SK-N-SH (cell line): ENCODE data around the gene ESYT3. TPM values are rescaled to one million over a fixed set of nuclear protein-coding genes. Genes with fewer than 3 reads are reported as not detected.

ENCODE experiments used
- CTCF ChIA-PET: fragments of 300-600, 350-600 bp; formaldehyde crosslinking; extraction: SDS; loops from one replicate; lab custom pipeline; 2021; lab: Yijun Ruan, JAX
- POLR2A ChIA-PET: fragments of 350-600 bp; sonication (Branson Sonifier 250); formaldehyde crosslinking; extraction: SDS; loops from one replicate; lab custom pipeline; 2020; ENCODE audit warnings: antibody characterized with exemption, inconsistent platforms; lab: Yijun Ruan, JAX
- DNase-seq: peaks from one replicate; pipeline ENCODE4 v3.0.0; 2012
- H2AFZ ChIP-seq: fragments of 200-600 bp; sonication (generic); 2 replicates; pipeline ENCODE4 v1.8.1; 2016; ENCODE audit warnings: antibody characterized with exemption, mild to moderate bottlenecking, low read depth
- H3F3A ChIP-seq: fragments of 200-600 bp; sonication (generic); replicated peaks from 2 replicates; pipeline ENCODE3; 2016; ENCODE audit warnings: antibody characterized with exemption, mild to moderate bottlenecking; ENCODE audit not compliant: insufficient read depth
- H3K27ac ChIP-seq, 2 experiments: fragments of 200-500 bp in 1 of 2; fragments of 200-600 bp in 1 of 2; sonication (Bioruptor generic) in 1 of 2; sonication (generic), shearing (Covaris generic) in 1 of 2; 2 replicates each; pipeline versions ENCODE4 v1.5.1 to v1.6.1; 2014 to 2016; ENCODE audit warnings: low read depth in 2 of 2, inconsistent platforms in 1 of 2, low read length in 1 of 2, mild to moderate bottlenecking in 1 of 2, mixed read lengths in 1 of 2
- H3K27me3 ChIP-seq: fragments of 200-600 bp; sonication (generic), shearing (Covaris generic); 2 replicates; pipeline ENCODE4 v1.6.1; 2016; ENCODE audit warnings: mixed run types; ENCODE audit not compliant: insufficient read depth
- H3K36me3 ChIP-seq, 2 experiments: fragments of 200-500 bp in 1 of 2; fragments of 200-600 bp in 1 of 2; sonication (Bioruptor generic) in 1 of 2; sonication (generic) in 1 of 2; replicated peaks in 1 of 2; 2 replicates each; pipeline versions ENCODE3 to v1.5.1; 2014 to 2016; ENCODE audit warnings: low read length in 1 of 2, mild to moderate bottlenecking in 1 of 2; ENCODE audit not compliant: insufficient read depth in 2 of 2, control insufficient read depth in 1 of 2
- H3K4me1 ChIP-seq, 2 experiments: fragments of 200-500 bp in 1 of 2; fragments of 200-600 bp in 1 of 2; sonication (Bioruptor generic) in 1 of 2; sonication (generic), shearing (Covaris generic) in 1 of 2; 2 replicates each; pipeline versions ENCODE4 v1.5.1 to v1.6.1; 2014 to 2016; ENCODE audit warnings: low read depth in 1 of 2, low read length in 1 of 2, mixed run types in 1 of 2; ENCODE audit not compliant: insufficient read depth in 2 of 2, control insufficient read depth in 1 of 2
- H3K4me2 ChIP-seq: fragments of 200-600 bp; sonication (generic), shearing (Covaris generic); 2 replicates; pipeline ENCODE4 v1.6.1; 2017; ENCODE audit warnings: mixed run types
- H3K4me3 ChIP-seq, 2 experiments: fragments of 200-500 bp in 1 of 2; fragments of 200-600 bp in 1 of 2; sonication (Bioruptor generic) in 1 of 2; sonication (generic), shearing (Covaris generic) in 1 of 2; 2 replicates each; pipeline versions ENCODE4 v1.5.1 to v1.8.1; 2014 to 2016; ENCODE audit warnings: low read depth in 2 of 2, inconsistent platforms in 1 of 2, low read length in 1 of 2, mild to moderate bottlenecking in 1 of 2, mixed read lengths in 1 of 2, moderate library complexity in 1 of 2
- H3K79me2 ChIP-seq: fragments of 200-600 bp; sonication (generic); 2 replicates; pipeline ENCODE4 v1.8.1; 2017; ENCODE audit warnings: mild to moderate bottlenecking; ENCODE audit not compliant: insufficient read depth
- H3K9ac ChIP-seq: fragments of 200-600 bp; sonication (generic); 2 replicates; pipeline ENCODE4 v1.6.1; 2017; ENCODE audit warnings: mixed run types
- H3K9me2 ChIP-seq: fragments of 200-600 bp; sonication (generic); 2 replicates; pipeline ENCODE4 v1.6.1; 2017; ENCODE audit warnings: mixed run types
- H3K9me3 ChIP-seq: fragments of 200-600 bp; sonication (generic); 2 replicates; pipeline ENCODE4 v1.6.1; 2017; ENCODE audit warnings: mixed run types, mild to moderate bottlenecking, moderate library complexity
- H4K20me1 ChIP-seq: fragments of 200-600 bp; sonication (generic); 2 replicates; pipeline ENCODE4 v1.6.1; 2017; ENCODE audit warnings: mild to moderate bottlenecking, mixed run types; ENCODE audit not compliant: insufficient read depth
- EP300 ChIP-seq, 2 experiments: IDR thresholded peaks; 2 replicates each; pipeline versions ENCODE4 v1.4.0 to v1.6.1; 2012; ENCODE audit warnings: borderline replicate concordance in 1 of 2, low read depth in 1 of 2, low read length in 1 of 2
- FOXJ3 ChIP-seq: sonication (generic); formaldehyde crosslinking; IDR thresholded peaks from 2 replicates; pipeline ENCODE4 v1.5.1; 2020; ENCODE audit warnings: mild to moderate bottlenecking, missing genetic modification reagents
- JUND ChIP-seq: IDR thresholded peaks from 2 replicates; pipeline ENCODE4 v1.4.0; 2012
- MXI1 ChIP-seq: IDR thresholded peaks from 2 replicates; pipeline ENCODE4 v1.6.1; 2012; ENCODE audit warnings: mild to moderate bottlenecking, low read depth, low read length, improper control_type of control experiment
- NFIC ChIP-seq: IDR thresholded peaks from 2 replicates; pipeline ENCODE4 v1.4.0; 2012; ENCODE audit warnings: borderline replicate concordance
- RCOR1 ChIP-seq: fragments of 150-350 bp; IDR thresholded peaks from 2 replicates; pipeline ENCODE4 v1.6.1; 2017; ENCODE audit warnings: antibody characterized with exemption, low read length
- RFX5 ChIP-seq: IDR thresholded peaks from 2 replicates; pipeline ENCODE4 v1.6.1; 2012; ENCODE audit warnings: mild to moderate bottlenecking, improper control_type of control experiment, low read length
- TEAD4 ChIP-seq: IDR thresholded peaks from 2 replicates; pipeline ENCODE4 v1.4.0; 2012; ENCODE audit warnings: mild to moderate bottlenecking, borderline replicate concordance; ENCODE audit not compliant: insufficient read depth
- WGBS: methylation state at CpG from one replicate; pipeline ENCODE4 v1.1.6; 2017; ENCODE audit warnings: low lambda C conversion rate; 5-methylcytosine and 5-hydroxymethylcytosine counted together
- polyA plus RNA-seq, 3 experiments: library from polyadenylated mRNA; depleted of rRNA; stranded (reverse); fragments of >200 nt; gene quantifications; 2 replicates each; pipeline ENCODE4 v1.2.3, GENCODE V29; 2012
- TF ChIP-seq, protein P1 (sequence below): fragments of 200-600 bp; sonication (generic); IDR thresholded peaks from 2 replicates; pipeline ENCODE4 v1.6.1; 2017; ENCODE audit warnings: antibody characterized with exemption, mild to moderate bottlenecking, moderate library complexity

Gene ESYT3
- polyA plus RNA-seq, 1 of the 3 experiments (the other 2 are of a cell fraction) = 0.33 TPM

GRCh38 chr3:138470687-138471086 lies 36.3 kb downstream of the ESYT3 start:
- Histone ChIP-seq H3K4me1 (peaks cover 0 to 5% of the 10 kb centered on the region in 2 experiments; a peak in 1 of 4 replicates), H3K36me3 (no peaks in the 10 kb centered on the region), H3K27me3 (no peaks in the 10 kb centered on the region), H3K9me2 (no peaks in the 10 kb centered on the region), H3K4me2 (no peak overlapping the region), H3K9me3 (no peaks in the 10 kb centered on the region), H3K4me3 (no peak overlapping the region), H2AFZ (no peak overlapping the region), H4K20me1 (no peaks in the 10 kb centered on the region), H3K79me2 (no peaks in the 10 kb centered on the region), H3K9ac (no peak overlapping the region), H3K27ac (no peak overlapping the region), H3F3A (peaks cover 4% of the 10 kb centered on the region)
- POLR2A ChIA-PET = no interaction called here
- TF ChIP-seq NFIC (no peak), RFX5 (no peak), JUND (no peak), EP300 (IDR thresholded peaks at IDR 0.05; ENCODE audit: borderline replicate concordance in 1 of 2, low read depth in 1 of 2, low read length in 1 of 2) (no peak)
- TF ChIP-seq, protein P1, sequence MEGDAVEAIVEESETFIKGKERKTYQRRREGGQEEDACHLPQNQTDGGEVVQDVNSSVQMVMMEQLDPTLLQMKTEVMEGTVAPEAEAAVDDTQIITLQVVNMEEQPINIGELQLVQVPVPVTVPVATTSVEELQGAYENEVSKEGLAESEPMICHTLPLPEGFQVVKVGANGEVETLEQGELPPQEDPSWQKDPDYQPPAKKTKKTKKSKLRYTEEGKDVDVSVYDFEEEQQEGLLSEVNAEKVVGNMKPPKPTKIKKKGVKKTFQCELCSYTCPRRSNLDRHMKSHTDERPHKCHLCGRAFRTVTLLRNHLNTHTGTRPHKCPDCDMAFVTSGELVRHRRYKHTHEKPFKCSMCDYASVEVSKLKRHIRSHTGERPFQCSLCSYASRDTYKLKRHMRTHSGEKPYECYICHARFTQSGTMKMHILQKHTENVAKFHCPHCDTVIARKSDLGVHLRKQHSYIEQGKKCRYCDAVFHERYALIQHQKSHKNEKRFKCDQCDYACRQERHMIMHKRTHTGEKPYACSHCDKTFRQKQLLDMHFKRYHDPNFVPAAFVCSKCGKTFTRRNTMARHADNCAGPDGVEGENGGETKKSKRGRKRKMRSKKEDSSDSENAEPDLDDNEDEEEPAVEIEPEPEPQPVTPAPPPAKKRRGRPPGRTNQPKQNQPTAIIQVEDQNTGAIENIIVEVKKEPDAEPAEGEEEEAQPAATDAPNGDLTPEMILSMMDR = no peak
- DNase-seq = no peak
- WGBS = 55% methylated on average over 3 of the region's 3 CpGs
- CTCF ChIA-PET = interaction anchor here (0.8 to 4.1 kb wide), 4 partner anchors 9 to 453 kb away, joined by 3 to 25 read pairs (median 4); no protein-coding TSS in a partner anchor

- ChIA-PET POLR2A (no interaction called here), CTCF (interaction anchor here (0.8 to 4.1 kb wide), 4 partner anchors 8 to 452 kb away, joined by 3 to 25 read pairs (median 4); no protein-coding TSS in a partner anchor)
- WGBS = 61% methylated on average over 1 of the region's 1 CpG
Observed at GRCh38 chr3:138471481-138471880, 37.1 kb downstream of the ESYT3 start.

DNA sequence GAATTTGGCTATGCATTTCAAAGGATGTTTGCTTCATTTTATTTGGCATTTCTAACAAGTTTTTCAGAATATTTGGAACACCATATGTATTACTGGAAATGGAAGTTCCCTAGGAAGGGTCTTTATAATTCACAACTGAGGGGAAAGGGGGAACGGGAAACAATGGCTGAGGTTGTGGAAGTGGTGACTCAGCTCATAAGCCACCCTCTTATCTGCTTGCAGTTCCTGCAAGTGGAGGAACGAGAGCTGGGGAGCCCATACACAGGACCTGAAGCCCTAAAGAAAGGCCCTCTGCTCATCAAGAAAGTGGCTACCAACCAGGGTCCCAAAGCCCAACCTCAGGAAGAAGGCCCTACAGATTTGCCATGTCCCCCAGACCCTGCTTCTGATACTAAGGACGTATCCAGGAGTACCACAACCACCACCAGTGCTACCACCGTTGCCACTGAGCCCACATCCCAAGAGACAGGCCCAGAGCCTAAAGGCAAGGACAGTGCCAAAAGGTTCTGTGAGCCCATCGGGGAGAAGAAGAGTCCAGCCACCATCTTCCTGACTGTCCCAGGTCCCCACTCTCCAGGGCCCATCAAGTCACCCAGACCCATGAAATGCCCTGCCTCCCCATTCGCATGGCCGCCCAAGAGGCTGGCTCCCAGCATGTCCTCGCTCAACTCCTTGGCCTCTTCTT lies 37.9 kb downstream of the ESYT3 start:
- Histone ChIP-seq H3K36me3 (no peaks in the 10 kb centered on the region), H3K27ac (no peak overlapping the region), H2AFZ (no peak overlapping the region), H3K4me1 (peaks cover 0 to 5% of the 10 kb centered on the region in 2 experiments; a peak in 1 of 4 replicates), H3K4me3 (no peak overlapping the region), H3K27me3 (no peaks in the 10 kb centered on the region), H4K20me1 (no peaks in the 10 kb centered on the region), H3F3A (no peaks in the 10 kb centered on the region), H3K79me2 (no peaks in the 10 kb centered on the region), H3K4me2 (no peak overlapping the region), H3K9ac (no peak overlapping the region), H3K9me2 (no peaks in the 10 kb centered on the region), H3K9me3 (no peaks in the 10 kb centered on the region)
- CTCF ChIA-PET = interaction anchor here (4.1 kb wide), 1 partner anchor 443 kb away, joined by 25 read pairs; no protein-coding TSS in a partner anchor
- no peak for DNase-seq
- 84% methylated on average over 6 of the region's 8 CpGs for WGBS
- POLR2A ChIA-PET = no interaction called here
- TF ChIP-seq MXI1 = no peak
- no peak for TF ChIP-seq TEAD4

More at GRCh38 chr3:138471481-138471880, 37.1 kb downstream of the ESYT3 start:
- DNase-seq = no peak
- Histone ChIP-seq H2AFZ (no peak overlapping the region), H3K4me3 (no peak overlapping the region), H3K9me3 (no peaks in the 10 kb centered on the region), H3K27me3 (no peaks in the 10 kb centered on the region), H4K20me1 (no peaks in the 10 kb centered on the region), H3K4me2 (no peak overlapping the region), H3K79me2 (no peaks in the 10 kb centered on the region), H3K9ac (no peak overlapping the region), H3K9me2 (no peaks in the 10 kb centered on the region), H3K36me3 (no peaks in the 10 kb centered on the region), H3K4me1 (peaks cover 0 to 5% of the 10 kb centered on the region in 2 experiments; a peak in 1 of 4 replicates), H3F3A (no peaks in the 10 kb centered on the region), H3K27ac (no peak overlapping the region)
- no peak for TF ChIP-seq FOXJ3 (CRISPR knock-in tag)
- TF ChIP-seq RCOR1 = no peak
